GM18499 (cell line): ENCODE measurements around the gene FAT1.
"Not testable (repeated sequence)": the region's sequence is repeated elsewhere in the genome, so short reads cannot be mapped to it uniquely, and the experiment has no call there.

ENCODE experiments used
- ATAC-seq: cut with Tn5 transposase; IDR thresholded peaks from one replicate; pipeline ENCODE4 v1.9.1; 2021; ENCODE audit warnings: moderate number of reproducible peaks; ENCODE audit not compliant: insufficient read depth, unreplicated experiment

The FAT1 gene

GRCh38 chr4:186666252-186666651 lies 57.4 kb downstream of the FAT1 start:
- no peak for ATAC-seq

DNA sequence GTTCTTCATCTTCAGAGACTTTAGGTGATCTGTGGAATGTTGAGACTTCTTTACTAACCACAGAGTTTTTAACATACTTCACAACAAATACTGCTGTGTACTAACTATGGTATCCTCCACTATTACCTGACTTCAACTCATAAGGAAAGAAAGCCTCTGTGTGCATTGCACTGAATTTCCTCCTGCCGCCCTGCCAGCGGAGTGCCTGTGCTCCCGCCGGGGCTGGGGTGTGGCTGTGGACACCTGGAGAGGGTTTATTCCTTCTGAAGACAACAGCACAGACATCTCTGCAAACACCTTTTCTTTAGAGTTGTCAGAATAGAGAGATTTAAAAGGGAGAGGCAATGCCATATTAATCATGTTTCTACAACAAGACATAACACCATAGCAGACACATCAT lies 63.3 kb downstream of the FAT1 start:
- no peak for ATAC-seq

DNA sequence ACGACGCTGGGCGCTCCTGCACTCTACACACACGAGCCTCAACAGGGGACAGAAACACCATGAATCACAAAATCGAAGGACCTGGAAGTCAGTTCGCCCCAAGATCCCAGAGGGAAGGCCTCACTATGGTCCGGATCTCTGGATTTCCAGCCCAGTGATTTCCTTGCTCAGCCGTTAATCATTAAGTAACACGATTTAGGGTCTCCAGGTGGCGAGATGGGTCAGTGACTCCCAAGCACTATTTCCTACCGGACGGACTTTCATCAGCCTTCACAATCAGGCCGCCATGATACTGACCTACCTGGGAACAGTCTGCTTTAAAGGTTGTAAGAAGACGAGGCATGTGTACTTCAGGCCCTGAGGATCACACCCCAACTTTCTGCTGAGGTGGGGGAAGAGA lies 63.7 kb downstream of the FAT1 start:
- ATAC-seq: no peak

GRCh38 chr4:186659456-186659855 lies 64.2 kb downstream of the FAT1 start:
- ATAC-seq: not testable (repeated sequence)

DNA sequence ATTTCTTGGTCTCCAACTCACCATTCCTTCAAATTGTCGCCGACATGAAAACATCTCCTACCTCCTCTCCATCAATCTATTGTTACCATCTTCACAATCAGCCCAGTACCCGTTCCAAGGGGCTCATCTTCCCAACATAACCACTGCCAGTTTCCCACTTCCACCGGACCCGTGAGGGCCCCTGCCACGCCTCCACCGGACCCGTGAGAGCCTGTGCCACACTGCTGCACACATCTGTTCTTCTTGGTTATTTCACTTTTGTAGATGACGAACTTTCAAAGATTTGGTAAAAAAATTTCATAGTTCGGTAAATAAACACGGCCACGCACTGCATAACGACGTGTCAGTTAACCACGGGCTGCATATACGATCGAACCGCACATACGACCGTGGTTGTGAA lies 65.0 kb downstream of the FAT1 start:
- ATAC-seq: no peak

DNA sequence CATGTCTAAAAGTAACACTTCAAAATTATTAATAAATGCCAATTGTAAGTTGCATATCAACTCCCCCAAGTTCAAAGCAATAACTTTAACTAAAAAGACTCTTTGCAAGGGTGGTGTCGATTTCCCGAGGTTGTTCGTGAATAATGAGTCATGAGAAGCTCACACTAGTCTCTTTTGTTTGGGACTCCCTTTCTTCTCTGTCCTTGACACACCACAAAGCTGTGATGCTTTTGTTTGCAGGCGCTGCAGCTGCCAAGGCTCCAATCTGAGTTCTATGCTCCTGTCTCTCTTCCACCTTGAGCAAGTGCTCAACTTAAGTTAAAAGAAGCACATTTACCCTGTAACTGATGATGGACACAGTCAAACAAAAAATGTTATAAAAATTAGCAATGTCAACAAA lies 65.9 kb downstream of the FAT1 start:
- ATAC-seq: no peak

DNA sequence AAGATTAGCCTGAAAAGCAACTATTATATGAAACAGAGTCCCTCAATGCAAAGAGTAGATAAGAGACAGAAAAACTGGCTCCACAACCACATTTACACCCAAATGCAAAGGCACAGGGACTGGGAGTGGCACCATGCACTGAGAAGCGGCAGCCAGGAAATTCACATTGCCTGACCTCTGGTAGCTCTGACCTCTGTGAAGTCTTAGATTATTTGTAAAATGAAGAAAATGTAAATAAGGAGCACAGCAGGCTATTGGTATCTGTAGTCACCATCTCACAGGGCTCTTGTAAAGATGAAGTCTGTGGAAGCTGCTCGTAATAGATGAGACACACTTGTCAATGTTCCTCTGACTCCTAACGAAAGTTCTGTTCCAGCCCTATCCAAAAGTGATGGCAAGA lies 69.7 kb downstream of the FAT1 start:
- ATAC-seq: no peak

GRCh38 chr4:186651624-186652023 lies 72.0 kb downstream of the FAT1 start:
- no peak for ATAC-seq

DNA sequence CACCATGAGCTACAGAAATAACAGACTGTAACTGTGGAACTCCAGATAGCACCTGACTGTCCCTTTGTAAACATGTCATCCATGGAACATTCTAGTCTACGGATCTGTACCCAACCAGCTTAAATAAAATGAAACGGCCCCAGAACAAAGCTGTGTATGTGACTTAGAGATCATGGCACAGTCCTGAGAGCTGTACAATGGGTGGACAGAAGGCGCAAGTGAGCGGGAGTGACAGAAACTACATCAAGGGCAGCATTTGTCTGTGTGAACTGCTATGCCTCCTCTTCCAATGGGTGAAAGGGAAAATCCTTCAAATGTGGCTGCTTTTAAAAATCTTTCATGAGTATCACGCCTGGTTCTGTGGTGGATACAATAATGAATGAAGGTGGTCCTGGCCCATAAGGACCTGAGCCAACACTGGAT lies 72.5 kb downstream of the FAT1 start:
- no peak for ATAC-seq

GRCh38 chr4:186650401-186651180 lies 73.1 kb downstream of the FAT1 start:
- ATAC-seq: no peak

GRCh38 chr4:186647821-186648220 lies 75.8 kb downstream of the FAT1 start:
- ATAC-seq: no peak

- ATAC-seq: no peak
These were observed 78.9 kb downstream of the FAT1 start for GRCh38 chr4:186644737-186645261.

GRCh38 chr4:186644311-186644638 lies 79.4 kb downstream of the FAT1 start:
- no peak for ATAC-seq

GRCh38 chr4:186643501-186644310 lies 80.0 kb downstream of the FAT1 start:
- ATAC-seq: no peak

DNA sequence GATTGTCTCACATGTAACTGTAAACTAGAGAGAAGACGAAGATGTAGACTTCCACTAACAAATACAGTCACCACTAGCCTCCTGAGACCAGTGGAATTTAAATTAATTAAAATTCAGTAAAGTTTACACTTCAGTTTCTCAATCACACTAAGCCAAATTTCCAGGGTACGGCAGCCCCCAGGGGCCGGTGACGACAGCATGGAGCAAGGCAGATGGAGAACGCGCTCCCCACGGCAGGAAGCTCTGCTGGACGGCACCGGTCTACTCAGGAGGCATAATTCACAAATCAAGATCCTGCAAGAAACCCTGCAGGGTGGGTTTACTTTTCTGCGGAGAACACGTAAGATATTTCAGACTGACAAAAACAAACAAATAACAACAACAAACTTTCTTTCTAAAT lies 80.7 kb downstream of the FAT1 start:
- no peak for ATAC-seq

- no peak for ATAC-seq
These were observed 81.1 kb downstream of the FAT1 start for GRCh38 chr4:186642530-186642929.

DNA sequence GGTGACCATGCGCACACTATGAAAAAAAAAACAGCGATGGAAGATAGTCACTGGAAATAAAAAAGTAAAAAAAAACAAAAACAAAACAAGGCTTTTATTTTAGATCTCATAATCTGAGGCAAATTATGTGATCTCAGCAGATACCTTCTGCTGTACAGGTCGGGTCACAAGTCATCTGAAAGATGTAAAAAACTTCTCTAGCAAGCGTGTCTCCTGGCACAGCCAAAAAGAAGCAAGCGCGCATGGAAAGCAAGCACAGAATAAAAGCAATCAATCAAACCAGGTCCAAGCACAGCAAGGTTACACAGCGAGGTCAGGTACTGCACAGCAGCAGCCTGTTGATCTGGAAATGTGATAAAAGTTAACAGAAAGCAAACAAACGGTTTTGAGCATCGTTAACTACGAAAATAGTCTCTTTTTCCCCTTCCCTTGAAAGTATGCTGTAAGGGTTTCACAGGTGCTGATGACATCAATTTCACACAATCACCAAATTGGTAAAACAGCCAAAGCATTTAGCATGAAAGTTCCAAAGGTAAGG lies 89.0 kb downstream of the FAT1 start:
- ATAC-seq: no peak

DNA sequence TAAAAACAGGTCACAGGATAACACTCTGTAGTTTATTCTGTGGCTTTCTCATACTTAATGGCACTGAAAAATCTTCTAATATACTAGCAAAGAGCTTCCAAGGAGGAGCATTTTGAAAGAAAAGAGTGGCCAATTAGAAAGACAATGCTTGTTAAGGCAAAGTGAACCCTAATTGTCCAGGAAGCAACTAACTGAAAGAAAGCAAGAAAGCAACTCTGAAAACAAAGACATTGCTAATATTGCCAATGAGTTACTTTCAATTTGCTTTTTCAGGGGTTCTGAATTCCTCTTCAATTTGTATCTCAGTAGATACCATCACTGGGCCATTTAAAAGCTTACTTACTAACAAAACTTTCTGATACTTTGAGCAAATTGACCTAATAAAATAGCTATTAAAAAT lies 89.8 kb downstream of the FAT1 start:
- no peak for ATAC-seq

GRCh38 chr4:186630128-186630527 lies 93.5 kb downstream of the FAT1 start:
- no peak for ATAC-seq

GRCh38 chr4:186628058-186628711 lies 95.5 kb downstream of the FAT1 start:
- ATAC-seq: no peak
